HepG2 (cell line): Measurements from ENCODE around the gene EPHA4. TPM values are rescaled to one million over a fixed set of nuclear protein-coding genes. Genes with fewer than 3 reads are reported as not detected.

Experiments used
- ATAC-seq: fragments of 200-7000 bp; cut with Tn5 transposase; 3 replicates; pipeline ENCODE4 v1.9.1; 2020; ENCODE audit warnings: mild to moderate bottlenecking, moderate library complexity
- BruUV-seq: library from RNA; stranded (reverse); fragments of 400-500 nt; replicated peaks from 2 replicates; lab custom pipeline; 2021; lab: Mats Ljungman, UMichigan
- CTCF ChIA-PET: fragments of 300-600 bp; formaldehyde crosslinking; extraction: SDS; loops from one replicate; lab custom pipeline; 2021; ENCODE audit warnings: low total read pairs, inconsistent platforms, low intra/inter-chr PET ratio; lab: Yijun Ruan, JAX
- POLR2A ChIA-PET: fragments of 350-600 bp; sonication (Branson Sonifier 250); formaldehyde crosslinking; loops from one replicate; lab custom pipeline; 2020; ENCODE audit warnings: antibody characterized with exemption, inconsistent platforms; lab: Yijun Ruan, JAX
- DNase-seq: peaks from one replicate; pipeline ENCODE4 v3.0.0-alpha.2; 2015; ENCODE audit warnings: low spot score
- FAIRE-seq: peaks from 3 replicates; lab custom pipeline; 2011; peaks lifted over from hg19 to GRCh38; lab: Jason Lieb, UNC
- H2AFZ ChIP-seq: one replicate; pipeline ENCODE4 v1.6.1; 2011; ENCODE audit warnings: low read length, inconsistent platforms
- H3K27ac ChIP-seq: fragments of 300-600 bp; 3 replicates; pipeline ENCODE4 v1.8.0; 2011; ENCODE audit warnings: mixed run types, mild to moderate bottlenecking, mixed read lengths, low read length, inconsistent platforms; ENCODE audit not compliant: insufficient read depth; ENCODE audit errors: extremely low read length
- H3K27me3 ChIP-seq, 2 experiments: fragments of 200-600 bp in 1 of 2; 2 replicates in 1 of 2; 3 replicates in 1 of 2; pipeline versions ENCODE4 v1.6.0 to v1.8.0; 2011; ENCODE audit warnings: low read length in 2 of 2, mild to moderate bottlenecking in 2 of 2, moderate library complexity in 2 of 2, inconsistent platforms in 1 of 2; ENCODE audit not compliant: insufficient read depth in 2 of 2, control insufficient read depth in 1 of 2
- H3K36me3 ChIP-seq, 2 experiments: fragments of 200-600 bp in 1 of 2; replicated peaks in 1 of 2; 2 replicates in 1 of 2; 3 replicates in 1 of 2; pipeline versions ENCODE4 v1.5.1 to v1.8.0; 2011; ENCODE audit warnings: low read length in 2 of 2, inconsistent platforms in 1 of 2; ENCODE audit not compliant: insufficient read depth in 2 of 2, control insufficient read depth in 1 of 2
- H3K4me1 ChIP-seq: 2 replicates; pipeline ENCODE4 v1.5.1; 2012; ENCODE audit warnings: low read length, inconsistent platforms; ENCODE audit not compliant: insufficient read depth
- H3K4me2 ChIP-seq: 2 replicates; pipeline ENCODE4 v1.6.0; 2011; ENCODE audit warnings: low read depth, low read length, inconsistent platforms
- H3K4me3 ChIP-seq, 3 experiments: fragments of 200-600 bp in 1 of 3; sonication (generic), shearing (Covaris generic) in 1 of 3; replicated peaks in 1 of 3; 2 replicates each; pipeline ENCODE4 v1.5.1; 2011 to 2016; ENCODE audit warnings: low read length in 3 of 3, inconsistent platforms in 2 of 3, low read depth in 2 of 3, mild to moderate bottlenecking in 2 of 3, control low read depth in 1 of 3, mixed read lengths in 1 of 3; ENCODE audit not compliant: insufficient read depth in 1 of 3
- H3K79me2 ChIP-seq: one replicate; pipeline ENCODE4 v1.6.1; 2011; ENCODE audit warnings: low read length, inconsistent platforms; ENCODE audit not compliant: insufficient read depth
- H3K9ac ChIP-seq: 2 replicates; pipeline ENCODE4 v1.6.0; 2011; ENCODE audit warnings: mild to moderate bottlenecking, low read depth, low read length, inconsistent platforms; ENCODE audit not compliant: insufficient read depth
- H3K9me3 ChIP-seq: 2 replicates; pipeline ENCODE4 v1.5.1; 2012; ENCODE audit warnings: mild to moderate bottlenecking, low read length
- H4K20me1 ChIP-seq: 2 replicates; pipeline ENCODE4 v1.6.0; 2011; ENCODE audit warnings: inconsistent platforms, mild to moderate bottlenecking, low read length, moderate library complexity; ENCODE audit not compliant: insufficient read depth
- MEIS1 ChIP-seq: sonication (generic); formaldehyde crosslinking; IDR thresholded peaks from 2 replicates; pipeline ENCODE4 v1.9.0; 2021; ENCODE audit warnings: mild to moderate bottlenecking, missing genetic modification reagents, moderate library complexity, borderline replicate concordance
- PCBP1 ChIP-seq: fragments of 200-400 bp; formaldehyde crosslinking; IDR thresholded peaks from 2 replicates; pipeline ENCODE4 v1.6.1; 2017; ENCODE audit warnings: mild to moderate bottlenecking, low read depth, low read length, borderline replicate concordance
- RAD21 ChIP-seq: fragments of 450-650 bp; formaldehyde crosslinking; IDR thresholded peaks from 2 replicates; pipeline ENCODE4 v1.5.0; 2020; ENCODE audit warnings: mild to moderate bottlenecking
- TCF12 ChIP-seq, 2 experiments: fragments of 450-650 bp in 1 of 2; sonication (generic) in 1 of 2; formaldehyde crosslinking in 1 of 2; IDR thresholded peaks; 2 replicates each; pipeline versions ENCODE4 v1.6.1 to v1.8.0; 2017 to 2022; ENCODE audit warnings: antibody characterized with exemption in 1 of 2, mild to moderate bottlenecking in 1 of 2, missing genetic modification reagents in 1 of 2, moderate library complexity in 1 of 2
- ZMYM4 ChIP-seq: sonication (generic); formaldehyde crosslinking; IDR thresholded peaks from 2 replicates; pipeline ENCODE4 v1.8.1; 2023; ENCODE audit warnings: mild to moderate bottlenecking, missing genetic modification reagents
- ZNF430 ChIP-seq: sonication (generic); formaldehyde crosslinking; IDR thresholded peaks from 2 replicates; pipeline ENCODE4 v1.9.0; 2021; ENCODE audit warnings: mild to moderate bottlenecking, missing genetic modification reagents
- ZNF547 ChIP-seq: sonication (generic); formaldehyde crosslinking; IDR thresholded peaks from 2 replicates; pipeline ENCODE4 v1.5.1; 2020; ENCODE audit warnings: mild to moderate bottlenecking, missing genetic modification reagents
- ZNF550 ChIP-seq: sonication (generic); formaldehyde crosslinking; IDR thresholded peaks from 2 replicates; pipeline ENCODE4 v1.4.0; 2020; ENCODE audit warnings: mild to moderate bottlenecking, missing genetic modification reagents, borderline replicate concordance
- WGBS: methylation state at CpG from one replicate; pipeline ENCODE4 v1.1.6; 2017; ENCODE audit warnings: low lambda C conversion rate; 5-methylcytosine and 5-hydroxymethylcytosine counted together
- in situ Hi-C: cut with HindIII; loops from 2 replicates; pipeline ENCODE4 v1.10.0; 2017; ENCODE audit warnings: low pct_unique_long_range_greater_than_20kb; ENCODE audit not compliant: extremely low pct_ligation_motif_present
- intact Hi-C: fragments of 100-400 bp; cut with micrococcal nuclease; formaldehyde crosslinking; loops from one replicate; pipeline ENCODE4 v1.10.0; 2022; ENCODE audit not compliant: unreplicated experiment
- polyA plus RNA-seq, 8 experiments: library from polyadenylated mRNA; depleted of rRNA in 3 of 8; stranded (reverse) in 7 of 8; unstranded in 1 of 8; fragments of >200 nt; fragmentation: Illumina TruSeq in 4 of 8; extraction: Trizol in 4 of 8; gene quantifications; 2 replicates each; pipeline versions ENCODE4 v1.2.1 to v1.2.3, GENCODE V29; 2011 to 2016; ENCODE audit warnings: low read depth in 4 of 8, missing spikeins in 1 of 8, mixed read lengths in 1 of 8; ENCODE audit not compliant: insufficient read depth in 1 of 8
- total RNA-seq, 5 experiments: library from RNA; depleted of rRNA; stranded (reverse); fragments of >200 nt; fragmentation: Illumina TruSeq; extraction: Trizol; gene quantifications; 2 replicates each; pipeline ENCODE4 v1.2.3, GENCODE V29; 2016; ENCODE audit warnings: low read depth in 1 of 5
- TF ChIP-seq, protein P1 (sequence below): sonication (generic); formaldehyde crosslinking; IDR thresholded peaks from 2 replicates; pipeline ENCODE4 v1.8.1; 2023; ENCODE audit warnings: missing genetic modification reagents, mild to moderate bottlenecking, borderline replicate concordance
- TF ChIP-seq, protein P2 (sequence below): sonication (generic); formaldehyde crosslinking; IDR thresholded peaks from 2 replicates; pipeline ENCODE4 v1.5.1; 2020; ENCODE audit warnings: mild to moderate bottlenecking, missing genetic modification reagents, moderate library complexity
- TF ChIP-seq, protein P3 (sequence below): fragments of 450-650 bp; IDR thresholded peaks from 2 replicates; pipeline ENCODE4 v1.6.1; 2017
- TF ChIP-seq, protein P4 (sequence below): sonication (generic); formaldehyde crosslinking; IDR thresholded peaks from 2 replicates; pipeline ENCODE4 v1.4.0; 2020; ENCODE audit warnings: missing genetic modification reagents, borderline replicate concordance
- TF ChIP-seq, protein P5 (sequence below): sonication (generic); formaldehyde crosslinking; IDR thresholded peaks from 2 replicates; pipeline ENCODE4 v1.4.0; 2020; ENCODE audit warnings: missing genetic modification reagents, mild to moderate bottlenecking, borderline replicate concordance

EPHA4 gene
- total and polyA plus RNA-seq, 2 of the 13 experiments (the other 11 are each of a cell fraction or from before 2014, with no cell fraction given): not detected

DNA sequence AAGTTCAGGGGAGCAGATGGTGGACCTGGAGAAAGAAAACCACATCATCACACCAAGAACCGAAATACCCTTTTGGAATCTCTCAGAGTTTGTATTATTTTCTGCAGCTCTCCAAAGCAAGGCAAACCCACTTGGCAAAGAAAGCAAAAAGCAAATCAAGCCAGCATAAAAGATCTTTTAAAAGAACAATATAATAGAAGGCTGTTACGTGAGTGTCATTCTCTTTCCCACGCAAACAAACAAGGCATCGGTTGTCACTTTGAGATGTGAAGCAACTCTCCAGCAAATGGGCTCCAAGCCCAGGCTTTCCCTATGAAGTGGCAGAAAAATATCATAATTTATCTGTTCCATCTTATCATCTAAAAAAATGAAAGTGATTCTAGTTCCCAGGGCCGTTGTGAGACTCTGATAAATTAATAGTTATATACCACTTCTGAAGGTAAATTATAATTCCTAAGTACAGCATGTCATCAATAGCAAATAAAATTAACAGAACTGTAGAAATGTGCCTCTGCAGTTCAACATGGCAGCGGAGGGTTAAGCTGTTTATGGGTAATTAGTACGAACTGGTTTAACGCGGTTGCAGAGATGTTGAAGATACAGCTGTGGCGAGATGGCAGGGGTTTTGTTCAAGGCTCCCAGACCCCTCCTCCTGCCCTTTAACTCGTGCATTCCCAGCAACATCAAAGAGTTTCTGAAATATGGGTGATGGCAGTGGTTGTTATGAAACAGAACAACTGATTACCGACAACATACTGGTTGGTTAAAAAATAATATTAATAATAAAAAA, 89.2 kb downstream of the EPHA4 start:
- 30% methylated on average over 12 of the region's 12 CpGs for WGBS
- BruUV-seq: no TSS peak
- Histone ChIP-seq H3K36me3 (no peaks in the 10 kb centered on the region), H3K27ac (no peak overlapping the region), H3K27me3 (no peaks in the 10 kb centered on the region), H3K4me3 (no peak overlapping the region), H3K4me1 (no peaks in the 10 kb centered on the region), H4K20me1 (no peaks in the 10 kb centered on the region), H3K79me2 (no peaks in the 10 kb centered on the region), H3K9ac (no peak overlapping the region), H3K4me2 (no peak overlapping the region), H2AFZ (no peak overlapping the region), H3K9me3 (no peaks in the 10 kb centered on the region)
- FAIRE-seq (no peak), ATAC-seq (no peak), DNase-seq (no peak)
- intact Hi-C loops: no loop called here
- CTCF ChIA-PET: no interaction called here
- in situ Hi-C loops: no loop called here
- POLR2A ChIA-PET: no interaction called here
- TF ChIP-seq ZNF430 (CRISPR knock-in tag) (no peak), RAD21 (CRISPR knock-in tag) (no peak), ZMYM4 (CRISPR knock-in tag) (no peak), ZNF547 (CRISPR knock-in tag) (no peak), MEIS1 (CRISPR knock-in tag) (no peak), PCBP1 (no peak), TCF12 (IDR thresholded peaks at IDR 0.05) (no peak), TCF12 (CRISPR knock-in tag; IDR thresholded peaks at IDR 0.05) (no peak), ZNF550 (CRISPR knock-in tag) (no peak)
- TF ChIP-seq, protein P1, sequence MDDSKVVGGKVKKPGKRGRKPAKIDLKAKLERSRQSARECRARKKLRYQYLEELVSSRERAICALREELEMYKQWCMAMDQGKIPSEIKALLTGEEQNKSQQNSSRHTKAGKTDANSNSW: no peak
- TF ChIP-seq, protein P2, sequence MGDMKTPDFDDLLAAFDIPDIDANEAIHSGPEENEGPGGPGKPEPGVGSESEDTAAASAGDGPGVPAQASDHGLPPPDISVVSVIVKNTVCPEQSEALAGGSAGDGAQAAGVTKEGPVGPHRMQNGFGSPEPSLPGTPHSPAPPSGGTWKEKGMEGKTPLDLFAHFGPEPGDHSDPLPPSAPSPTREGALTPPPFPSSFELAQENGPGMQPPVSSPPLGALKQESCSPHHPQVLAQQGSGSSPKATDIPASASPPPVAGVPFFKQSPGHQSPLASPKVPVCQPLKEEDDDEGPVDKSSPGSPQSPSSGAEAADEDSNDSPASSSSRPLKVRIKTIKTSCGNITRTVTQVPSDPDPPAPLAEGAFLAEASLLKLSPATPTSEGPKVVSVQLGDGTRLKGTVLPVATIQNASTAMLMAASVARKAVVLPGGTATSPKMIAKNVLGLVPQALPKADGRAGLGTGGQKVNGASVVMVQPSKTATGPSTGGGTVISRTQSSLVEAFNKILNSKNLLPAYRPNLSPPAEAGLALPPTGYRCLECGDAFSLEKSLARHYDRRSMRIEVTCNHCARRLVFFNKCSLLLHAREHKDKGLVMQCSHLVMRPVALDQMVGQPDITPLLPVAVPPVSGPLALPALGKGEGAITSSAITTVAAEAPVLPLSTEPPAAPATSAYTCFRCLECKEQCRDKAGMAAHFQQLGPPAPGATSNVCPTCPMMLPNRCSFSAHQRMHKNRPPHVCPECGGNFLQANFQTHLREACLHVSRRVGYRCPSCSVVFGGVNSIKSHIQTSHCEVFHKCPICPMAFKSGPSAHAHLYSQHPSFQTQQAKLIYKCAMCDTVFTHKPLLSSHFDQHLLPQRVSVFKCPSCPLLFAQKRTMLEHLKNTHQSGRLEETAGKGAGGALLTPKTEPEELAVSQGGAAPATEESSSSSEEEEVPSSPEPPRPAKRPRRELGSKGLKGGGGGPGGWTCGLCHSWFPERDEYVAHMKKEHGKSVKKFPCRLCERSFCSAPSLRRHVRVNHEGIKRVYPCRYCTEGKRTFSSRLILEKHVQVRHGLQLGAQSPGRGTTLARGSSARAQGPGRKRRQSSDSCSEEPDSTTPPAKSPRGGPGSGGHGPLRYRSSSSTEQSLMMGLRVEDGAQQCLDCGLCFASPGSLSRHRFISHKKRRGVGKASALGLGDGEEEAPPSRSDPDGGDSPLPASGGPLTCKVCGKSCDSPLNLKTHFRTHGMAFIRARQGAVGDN (CRISPR knock-in tag): no peak
- TF ChIP-seq, protein P3, sequence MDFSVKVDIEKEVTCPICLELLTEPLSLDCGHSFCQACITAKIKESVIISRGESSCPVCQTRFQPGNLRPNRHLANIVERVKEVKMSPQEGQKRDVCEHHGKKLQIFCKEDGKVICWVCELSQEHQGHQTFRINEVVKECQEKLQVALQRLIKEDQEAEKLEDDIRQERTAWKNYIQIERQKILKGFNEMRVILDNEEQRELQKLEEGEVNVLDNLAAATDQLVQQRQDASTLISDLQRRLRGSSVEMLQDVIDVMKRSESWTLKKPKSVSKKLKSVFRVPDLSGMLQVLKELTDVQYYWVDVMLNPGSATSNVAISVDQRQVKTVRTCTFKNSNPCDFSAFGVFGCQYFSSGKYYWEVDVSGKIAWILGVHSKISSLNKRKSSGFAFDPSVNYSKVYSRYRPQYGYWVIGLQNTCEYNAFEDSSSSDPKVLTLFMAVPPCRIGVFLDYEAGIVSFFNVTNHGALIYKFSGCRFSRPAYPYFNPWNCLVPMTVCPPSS: no peak
- TF ChIP-seq, protein P4, sequence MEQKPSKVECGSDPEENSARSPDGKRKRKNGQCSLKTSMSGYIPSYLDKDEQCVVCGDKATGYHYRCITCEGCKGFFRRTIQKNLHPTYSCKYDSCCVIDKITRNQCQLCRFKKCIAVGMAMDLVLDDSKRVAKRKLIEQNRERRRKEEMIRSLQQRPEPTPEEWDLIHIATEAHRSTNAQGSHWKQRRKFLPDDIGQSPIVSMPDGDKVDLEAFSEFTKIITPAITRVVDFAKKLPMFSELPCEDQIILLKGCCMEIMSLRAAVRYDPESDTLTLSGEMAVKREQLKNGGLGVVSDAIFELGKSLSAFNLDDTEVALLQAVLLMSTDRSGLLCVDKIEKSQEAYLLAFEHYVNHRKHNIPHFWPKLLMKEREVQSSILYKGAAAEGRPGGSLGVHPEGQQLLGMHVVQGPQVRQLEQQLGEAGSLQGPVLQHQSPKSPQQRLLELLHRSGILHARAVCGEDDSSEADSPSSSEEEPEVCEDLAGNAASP: no peak
- TF ChIP-seq, protein P5, sequence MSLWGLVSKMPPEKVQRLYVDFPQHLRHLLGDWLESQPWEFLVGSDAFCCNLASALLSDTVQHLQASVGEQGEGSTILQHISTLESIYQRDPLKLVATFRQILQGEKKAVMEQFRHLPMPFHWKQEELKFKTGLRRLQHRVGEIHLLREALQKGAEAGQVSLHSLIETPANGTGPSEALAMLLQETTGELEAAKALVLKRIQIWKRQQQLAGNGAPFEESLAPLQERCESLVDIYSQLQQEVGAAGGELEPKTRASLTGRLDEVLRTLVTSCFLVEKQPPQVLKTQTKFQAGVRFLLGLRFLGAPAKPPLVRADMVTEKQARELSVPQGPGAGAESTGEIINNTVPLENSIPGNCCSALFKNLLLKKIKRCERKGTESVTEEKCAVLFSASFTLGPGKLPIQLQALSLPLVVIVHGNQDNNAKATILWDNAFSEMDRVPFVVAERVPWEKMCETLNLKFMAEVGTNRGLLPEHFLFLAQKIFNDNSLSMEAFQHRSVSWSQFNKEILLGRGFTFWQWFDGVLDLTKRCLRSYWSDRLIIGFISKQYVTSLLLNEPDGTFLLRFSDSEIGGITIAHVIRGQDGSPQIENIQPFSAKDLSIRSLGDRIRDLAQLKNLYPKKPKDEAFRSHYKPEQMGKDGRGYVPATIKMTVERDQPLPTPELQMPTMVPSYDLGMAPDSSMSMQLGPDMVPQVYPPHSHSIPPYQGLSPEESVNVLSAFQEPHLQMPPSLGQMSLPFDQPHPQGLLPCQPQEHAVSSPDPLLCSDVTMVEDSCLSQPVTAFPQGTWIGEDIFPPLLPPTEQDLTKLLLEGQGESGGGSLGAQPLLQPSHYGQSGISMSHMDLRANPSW (CRISPR knock-in tag): no peak
